ENCODE data around the gene CLK2.

Gene CLK2

DNA sequence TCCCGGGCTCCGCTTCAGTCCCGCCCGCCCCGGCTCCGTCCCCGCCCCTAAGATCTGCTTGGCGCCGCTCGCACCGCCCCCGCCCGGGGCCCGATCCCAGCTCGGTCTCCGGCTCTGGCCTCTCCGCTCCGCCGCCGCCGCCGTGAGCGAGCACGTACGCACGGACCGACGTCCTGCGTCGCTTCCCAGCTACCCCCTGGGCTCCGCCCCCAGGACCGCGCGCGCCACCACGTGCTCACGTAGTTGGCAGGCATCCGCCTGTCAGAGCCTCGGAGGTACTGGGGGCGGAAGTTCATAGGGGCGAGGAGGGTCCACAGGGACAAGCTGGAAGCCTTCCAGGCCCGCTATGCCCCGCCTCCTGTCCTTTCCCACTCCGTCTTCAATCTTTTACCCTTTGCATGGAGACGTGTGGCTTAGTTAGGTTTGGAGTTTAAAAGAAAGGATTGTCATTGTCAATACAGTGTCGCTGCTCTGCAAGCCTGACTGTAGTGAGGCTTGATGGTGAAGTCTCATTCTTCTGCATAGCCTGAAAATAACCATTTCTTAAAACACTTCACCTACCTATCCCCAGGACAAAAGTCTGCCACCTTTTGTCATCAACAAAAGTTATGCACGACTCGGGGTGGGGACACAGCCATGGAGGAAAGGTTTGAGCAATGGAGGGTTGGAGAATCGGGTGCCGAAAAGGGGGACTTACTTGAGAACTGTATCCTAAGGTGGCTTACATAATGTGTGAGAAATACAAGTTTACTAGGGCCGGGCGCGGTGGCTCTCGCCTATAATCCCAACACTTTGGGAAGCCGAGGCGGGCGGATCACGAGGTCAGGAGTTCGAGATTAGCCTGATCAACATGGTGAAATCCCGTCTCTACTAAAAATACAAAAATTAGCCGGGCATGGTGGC lies at the start of gene CLK2:
TSS of gene CLK2 (minus strand) at position 162 of the 903 bp plus-strand sequence. CDS start 2,527 bp downstream, outside the sequence.
- DNase-seq: peak; percentile 96

GRCh38 chr1:155322571-155322952 lies 49.3 kb upstream of the CLK2 start:
- no peak for DNase-seq

- DNase-seq: no peak
Measured at GRCh38 chr1:155321639-155322503, 48.6 kb upstream of the CLK2 start.

DNA sequence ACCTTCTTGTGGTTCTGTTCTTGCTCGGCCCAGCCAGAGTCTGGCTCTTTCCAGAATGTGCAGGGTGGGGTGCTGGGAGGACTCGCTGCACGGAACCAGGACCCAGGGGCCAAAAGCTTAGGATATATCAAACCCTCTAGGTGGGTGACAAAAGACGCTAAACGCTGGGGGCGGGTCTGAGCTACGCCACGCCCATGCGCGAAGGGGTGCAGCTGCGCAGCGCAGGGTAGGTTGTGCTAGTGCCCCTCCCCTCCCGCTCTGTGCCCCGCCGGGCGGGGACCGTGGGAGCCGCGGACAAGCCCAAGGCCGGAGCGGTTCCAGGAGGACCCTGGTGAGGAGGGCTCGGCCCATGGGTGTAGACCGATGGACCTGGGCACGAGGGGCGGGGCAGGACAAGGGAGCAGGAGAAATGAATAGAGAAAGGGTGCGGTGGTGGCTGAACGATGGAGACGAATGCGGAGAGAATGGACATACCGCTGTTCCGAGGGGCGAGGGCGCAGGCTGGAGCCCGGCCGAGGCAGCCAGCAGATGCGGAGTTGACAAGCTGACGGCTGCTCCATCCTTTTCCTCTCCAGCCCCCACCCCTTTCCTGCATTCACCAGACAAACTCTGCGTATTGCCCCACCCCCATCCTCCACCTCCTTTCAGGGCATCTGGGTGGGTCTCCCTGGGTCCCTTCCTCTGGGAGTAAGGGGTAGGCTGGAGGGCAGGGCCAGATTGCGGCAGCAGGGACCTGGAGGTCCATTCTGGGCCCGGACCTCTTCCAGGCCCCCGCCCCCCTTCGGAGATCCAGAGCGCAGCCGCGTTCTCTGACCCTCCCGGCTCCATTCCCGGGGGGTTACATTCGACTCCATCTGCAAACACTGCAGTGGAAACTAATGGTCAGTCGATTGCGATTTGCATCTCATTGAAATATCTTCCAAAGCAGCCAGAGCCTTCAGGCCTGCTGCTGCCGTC lies 47.6 kb upstream of the CLK2 start, which contains the start of gene RUSC1:
TSS of gene RUSC1 (plus strand) at position 234 of the 957 bp plus-strand sequence. CDS start 880 bp downstream, outside the sequence.
- peak; percentile 70 for DNase-seq

- no peak for DNase-seq
Measured at GRCh38 chr1:155320252-155320651, 46.9 kb upstream of the CLK2 start.

DNA sequence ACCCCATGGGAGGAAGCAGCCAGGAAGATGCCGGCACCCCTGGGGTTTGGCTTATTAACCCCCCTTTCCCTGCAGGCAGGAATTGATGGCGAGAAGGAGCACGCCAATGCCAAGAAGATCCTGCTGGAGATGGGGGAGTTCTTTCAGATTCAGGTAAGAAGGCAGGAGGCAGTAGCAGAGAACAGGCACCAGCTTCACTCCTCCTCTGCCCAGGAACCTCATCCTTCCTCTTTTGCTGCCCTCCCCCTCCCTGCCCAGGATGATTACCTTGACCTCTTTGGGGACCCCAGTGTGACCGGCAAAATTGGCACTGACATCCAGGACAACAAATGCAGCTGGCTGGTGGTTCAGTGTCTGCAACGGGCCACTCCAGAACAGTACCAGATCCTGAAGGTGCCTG lies 46.2 kb upstream of the CLK2 start:
- no peak for DNase-seq

- no peak for DNase-seq
Measured at GRCh38 chr1:155318082-155318481, 44.8 kb upstream of the CLK2 start.

DNA sequence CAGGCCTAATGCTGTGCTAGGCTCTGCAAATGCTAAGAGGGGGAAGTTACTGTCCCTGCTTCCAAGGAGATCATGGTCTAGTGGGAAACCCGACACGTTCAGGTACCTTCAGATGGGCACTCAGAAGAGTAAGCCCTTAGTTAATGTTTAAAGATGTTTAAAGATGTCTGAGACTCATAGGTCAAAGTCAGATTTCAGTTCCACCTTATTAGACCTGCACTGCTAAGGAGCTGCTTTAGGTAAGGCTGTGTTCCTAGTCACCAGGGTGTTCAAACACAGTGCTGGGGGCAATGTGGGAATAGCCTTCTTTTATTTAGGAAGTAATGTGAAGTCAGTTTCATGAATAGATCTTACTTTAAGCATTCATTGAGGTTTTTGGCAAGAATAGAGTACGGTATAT lies 43.6 kb upstream of the CLK2 start:
- no peak for DNase-seq

GRCh38 chr1:155313261-155313660 lies 40.0 kb upstream of the CLK2 start:
- DNase-seq: no peak

DNA sequence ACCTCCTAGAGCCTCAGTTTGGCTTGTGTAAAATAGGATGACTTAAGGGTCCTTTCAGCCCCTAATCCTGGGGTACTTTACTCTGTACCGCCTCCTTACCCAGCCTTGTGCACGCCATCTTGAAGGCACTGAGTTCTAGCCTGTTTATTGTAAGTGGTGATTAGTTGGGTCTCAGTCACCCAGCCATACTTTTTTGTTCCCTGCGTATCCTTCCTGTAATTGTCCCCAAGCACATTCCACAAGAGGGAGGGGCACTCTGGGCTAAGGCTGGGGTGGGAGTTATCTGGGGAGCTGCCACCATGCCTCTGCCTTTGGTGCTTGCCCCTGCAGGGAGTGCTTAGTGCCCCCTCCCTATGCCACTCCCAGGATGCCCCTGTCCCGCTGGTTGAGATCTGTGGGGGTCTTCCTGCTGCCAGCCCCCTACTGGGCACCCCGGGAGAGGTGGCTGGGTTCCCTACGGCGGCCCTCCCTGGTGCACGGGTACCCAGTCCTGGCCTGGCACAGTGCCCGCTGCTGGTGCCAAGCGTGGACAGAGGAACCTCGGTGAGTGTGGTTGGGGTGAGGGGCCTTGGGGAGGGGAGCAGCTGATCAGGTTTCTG lies 36.2 kb upstream of the CLK2 start:
- DNase-seq: no peak

GRCh38 chr1:155308493-155309422 lies 35.5 kb upstream of the CLK2 start, which contains the start of gene FDPS:
Gene FDPS, plus strand, starts transcription at chr1:155308866. Its CDS starts 924 bp downstream, at chr1:155309790.
- DNase-seq: peak; percentile 93

- no peak for DNase-seq
Measured at GRCh38 chr1:155307247-155307740, 34.0 kb upstream of the CLK2 start.

GRCh38 chr1:155305881-155306391 lies 32.6 kb upstream of the CLK2 start:
- DNase-seq: no peak

- DNase-seq: no peak
Measured at GRCh38 chr1:155304558-155305063, 31.3 kb upstream of the CLK2 start.

DNA sequence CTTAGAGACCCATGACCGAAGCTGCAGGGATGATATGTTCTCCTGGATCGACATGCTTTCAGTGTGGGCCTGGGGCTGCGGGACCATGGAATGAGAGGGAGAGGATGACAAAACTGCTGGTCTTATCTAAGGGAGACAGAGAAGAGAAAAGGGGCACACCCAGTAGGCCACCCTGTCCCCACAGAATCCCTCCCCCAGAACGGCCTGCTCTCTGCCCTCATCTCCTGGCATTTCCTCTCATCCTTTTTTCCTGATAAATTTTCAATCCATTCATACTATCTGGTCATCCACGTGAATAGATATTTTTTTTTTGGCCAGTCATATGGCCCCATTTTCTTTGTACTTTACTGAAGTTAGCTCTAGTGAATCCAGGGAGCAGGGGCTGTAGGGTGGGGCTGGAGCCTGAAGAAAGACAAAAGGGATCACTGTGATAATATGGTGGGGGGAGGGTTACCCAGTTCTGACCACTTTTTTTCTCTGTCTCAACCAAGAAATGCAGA lies 28.1 kb upstream of the CLK2 start, which contains the start of gene PKLR:
TSS of gene PKLR (minus strand) at position 97 of the 500 bp plus-strand sequence. CDS start at position 54, 43 bp downstream.
- no peak for DNase-seq

DNA sequence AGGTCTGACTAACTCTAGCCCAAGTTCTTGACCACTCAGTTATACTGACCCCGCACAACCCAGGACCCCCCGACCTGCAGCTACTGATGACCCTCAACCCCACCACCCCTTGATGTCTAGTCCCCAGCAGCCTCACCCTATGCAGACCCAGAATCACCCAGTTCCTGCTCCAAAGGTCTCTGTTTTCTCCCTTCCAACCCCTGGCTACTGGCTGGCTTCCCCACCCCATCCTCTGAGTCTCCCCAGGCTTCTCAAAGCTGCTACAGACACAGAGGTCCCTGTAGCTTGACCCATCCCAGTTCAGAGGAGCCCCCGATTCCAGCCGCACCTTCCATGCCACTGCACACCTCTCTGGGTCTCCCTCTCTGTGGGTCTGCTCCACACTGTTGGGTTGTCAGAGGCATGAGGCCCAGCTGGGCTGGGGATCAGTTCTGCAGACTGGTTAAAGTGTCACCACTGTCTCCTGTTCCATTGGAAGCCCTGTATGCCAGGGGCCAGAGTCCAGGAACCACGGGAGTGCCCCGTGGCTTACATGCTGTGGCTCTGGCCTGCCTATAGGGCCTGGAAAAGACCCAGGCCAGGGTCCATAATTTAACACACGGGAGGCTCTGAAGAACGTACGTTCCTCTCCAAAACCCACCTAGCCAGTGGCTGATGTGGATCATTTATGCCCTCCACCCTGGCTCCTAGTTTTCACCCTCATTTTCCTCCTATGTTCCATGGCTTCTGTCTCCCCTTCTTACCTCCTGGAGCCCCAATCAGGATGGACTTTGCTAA lies 27.4 kb upstream of the CLK2 start:
- DNase-seq: no peak

DNA sequence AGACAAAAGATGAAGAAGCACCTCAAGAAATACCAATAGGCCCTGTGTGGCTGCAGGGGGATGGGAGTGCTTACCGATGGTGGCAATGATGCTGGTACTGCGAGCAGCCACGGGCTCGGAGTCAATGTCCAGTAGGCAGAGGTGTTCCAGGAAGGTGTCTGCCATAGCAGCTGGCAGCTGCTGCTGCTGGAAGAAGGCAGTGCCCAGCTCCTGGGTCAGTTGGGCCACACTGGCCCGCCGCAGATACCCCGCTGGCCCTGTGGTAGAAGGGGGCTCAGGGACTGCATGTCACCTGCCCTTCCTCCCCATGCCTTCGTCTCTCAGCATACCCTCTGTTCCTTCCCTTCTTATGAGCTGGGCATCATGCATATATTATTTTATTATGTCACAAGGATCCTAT lies 26.7 kb upstream of the CLK2 start:
- DNase-seq: no peak

GRCh38 chr1:155297384-155297783 lies 24.1 kb upstream of the CLK2 start:
- no peak for DNase-seq

- DNase-seq: no peak
Measured at GRCh38 chr1:155296661-155297060, 23.4 kb upstream of the CLK2 start.
